ENCODE data around the gene TTC23.
A peak's percentile ranks its signal among the peaks of the same experiment; 100 is the strongest.
"Not testable (repeated sequence)": the region's sequence is repeated elsewhere in the genome, so short reads cannot be mapped to it uniquely, and the experiment has no call there.

Gene TTC23

GRCh38 chr15:99250001-99250400, 620 bp upstream of the TTC23 start:
- no peak for FAIRE-seq

DNA sequence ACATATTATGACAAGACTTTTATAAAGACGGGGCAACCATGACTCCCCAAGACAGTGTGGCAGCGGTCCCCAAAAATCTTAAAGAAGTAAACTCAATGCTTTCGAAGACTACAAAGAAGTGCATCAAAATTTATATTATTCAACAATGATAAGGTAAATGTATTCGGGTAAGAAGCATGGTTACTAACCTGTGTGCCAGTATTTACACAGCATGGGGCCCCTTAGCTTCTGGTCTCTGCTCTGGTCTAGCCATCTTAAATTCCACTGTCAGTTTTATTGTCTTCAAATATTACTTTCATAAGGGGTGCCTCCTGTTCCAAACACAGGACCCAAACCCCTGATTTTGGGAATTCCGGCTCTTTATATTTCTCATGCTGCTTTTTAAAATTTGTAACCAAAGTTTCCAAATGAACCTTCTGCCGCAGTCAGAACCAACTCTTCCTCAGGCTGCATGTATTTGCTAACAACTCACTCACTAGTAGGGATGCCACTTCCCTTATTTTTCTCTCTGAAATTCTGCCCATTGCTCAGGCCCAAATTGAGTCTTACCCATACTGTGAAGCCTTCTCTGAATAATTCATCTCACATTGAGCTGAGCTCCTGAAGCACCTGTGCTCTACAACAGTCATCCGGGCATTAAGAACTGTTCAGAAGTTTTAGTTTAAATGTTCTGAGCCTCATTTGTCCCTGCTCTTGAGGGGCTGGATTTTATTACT, 1.2 kb downstream of the TTC23 start:
- FAIRE-seq, result no peak

DNA sequence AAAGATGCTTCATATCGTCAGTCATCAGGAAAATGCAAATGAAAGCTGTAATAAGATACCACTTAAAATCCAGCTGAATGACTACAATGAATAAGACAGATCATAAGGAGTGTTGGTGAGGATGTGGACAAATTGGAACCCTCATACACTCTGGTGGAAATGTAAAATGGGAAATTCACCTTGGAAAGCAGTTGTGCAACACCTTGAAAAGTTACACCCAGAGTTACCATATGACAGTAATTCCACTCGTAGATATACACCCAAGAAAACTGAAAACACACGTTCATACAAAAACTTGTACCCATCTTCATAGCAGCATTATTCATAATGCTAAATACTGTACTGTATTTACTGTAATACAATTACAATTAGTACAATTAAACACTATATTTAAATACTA, 2.3 kb downstream of the TTC23 start:
- no peak for FAIRE-seq

- peak; percentile 77 for FAIRE-seq
Measured at GRCh38 chr15:99244306-99244705, 5.1 kb downstream of the TTC23 start.

GRCh38 chr15:99241752-99242151, 7.6 kb downstream of the TTC23 start:
- FAIRE-seq, result no peak

DNA sequence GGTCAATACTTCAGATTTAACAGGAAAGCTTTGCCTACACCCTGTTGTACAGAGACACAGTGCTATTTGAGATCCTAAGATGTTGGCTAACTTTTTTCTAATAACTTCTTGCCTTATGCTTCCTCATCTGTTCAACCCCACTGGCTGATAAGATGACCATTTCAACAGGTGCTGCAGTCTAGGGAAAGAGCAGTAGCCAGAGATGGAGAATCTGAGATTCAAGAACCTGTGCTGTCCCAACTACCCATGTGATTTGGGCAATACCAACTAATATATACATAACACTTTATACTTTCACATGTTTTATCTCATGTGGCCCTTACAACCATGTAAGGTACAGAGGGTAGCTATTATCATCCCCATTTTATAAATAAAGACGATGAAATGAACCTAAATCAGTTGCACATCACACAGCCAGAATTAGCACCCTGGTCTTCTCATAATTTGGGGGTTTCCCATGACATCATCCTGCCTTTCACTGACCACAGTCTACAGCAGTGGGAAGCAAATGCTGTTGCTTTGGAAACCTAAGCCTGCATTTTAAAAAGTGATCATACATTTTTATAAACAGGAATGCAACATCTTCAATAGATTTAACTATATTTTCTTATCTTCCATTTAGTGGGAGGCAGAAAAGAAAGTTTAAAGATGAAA, 9.7 kb downstream of the TTC23 start:
- no peak for FAIRE-seq

GRCh38 chr15:99238849-99239248, 10.5 kb downstream of the TTC23 start:
- no peak for FAIRE-seq

GRCh38 chr15:99234160-99234559, 15.2 kb downstream of the TTC23 start:
- FAIRE-seq, result not testable (repeated sequence)

- no peak for FAIRE-seq
Measured at GRCh38 chr15:99232740-99233139, 16.6 kb downstream of the TTC23 start.

GRCh38 chr15:99230867-99231266, 18.5 kb downstream of the TTC23 start:
- FAIRE-seq, result no peak

GRCh38 chr15:99228120-99228770, 21.1 kb downstream of the TTC23 start:
- FAIRE-seq, result no peak

DNA sequence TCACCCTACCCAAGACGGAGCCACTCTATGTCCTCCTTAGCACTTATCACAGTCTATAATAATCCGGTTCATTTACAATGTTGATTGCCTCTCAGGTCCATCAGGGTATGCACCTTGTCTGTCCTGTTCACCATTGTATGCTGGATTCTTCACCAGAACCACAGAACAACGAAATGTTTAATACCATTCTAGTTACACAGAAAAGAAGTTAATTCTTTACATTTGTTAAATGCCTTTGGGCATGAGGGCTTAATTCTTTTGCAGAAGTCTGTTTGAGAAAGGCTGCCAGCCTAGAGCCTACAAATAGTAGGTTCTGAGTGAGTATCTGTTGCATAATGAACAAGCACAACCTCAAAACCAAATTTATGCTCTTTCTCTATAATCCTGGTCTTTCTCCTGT, 22.6 kb downstream of the TTC23 start:
- no peak for FAIRE-seq

GRCh38 chr15:99224372-99225214, 24.8 kb downstream of the TTC23 start:
- no peak for FAIRE-seq

GRCh38 chr15:99213187-99213811, 36.1 kb downstream of the TTC23 start:
- FAIRE-seq, result peak; percentile 81

- FAIRE-seq, result no peak
Measured at GRCh38 chr15:99212406-99212805, 37.0 kb downstream of the TTC23 start.

GRCh38 chr15:99211926-99212325, 37.5 kb downstream of the TTC23 start:
- no peak for FAIRE-seq

GRCh38 chr15:99210334-99210733, 39.0 kb downstream of the TTC23 start:
- no peak for FAIRE-seq

GRCh38 chr15:99209326-99209725, 40.1 kb downstream of the TTC23 start:
- FAIRE-seq, result no peak

DNA sequence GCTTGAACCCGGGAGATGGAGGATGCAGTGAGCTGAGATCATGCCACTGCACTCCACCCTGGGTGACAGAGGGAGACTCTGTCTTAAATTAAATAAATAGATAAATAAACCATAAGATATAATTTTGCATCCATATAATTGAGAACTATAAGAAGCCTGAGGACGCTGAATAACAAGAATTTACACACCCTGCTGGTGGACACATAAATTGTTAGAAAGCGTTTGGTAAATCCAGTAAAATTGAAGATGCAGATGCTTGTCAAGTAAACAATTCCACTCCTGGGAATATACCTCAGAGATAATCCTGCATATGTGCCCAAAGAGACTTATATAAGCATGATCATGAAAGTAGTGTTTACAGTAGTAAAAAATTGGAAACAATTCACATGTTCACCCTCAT, 41.7 kb downstream of the TTC23 start:
- no peak for FAIRE-seq

- FAIRE-seq, result no peak
Measured at GRCh38 chr15:99202176-99202552, 47.2 kb downstream of the TTC23 start.

DNA sequence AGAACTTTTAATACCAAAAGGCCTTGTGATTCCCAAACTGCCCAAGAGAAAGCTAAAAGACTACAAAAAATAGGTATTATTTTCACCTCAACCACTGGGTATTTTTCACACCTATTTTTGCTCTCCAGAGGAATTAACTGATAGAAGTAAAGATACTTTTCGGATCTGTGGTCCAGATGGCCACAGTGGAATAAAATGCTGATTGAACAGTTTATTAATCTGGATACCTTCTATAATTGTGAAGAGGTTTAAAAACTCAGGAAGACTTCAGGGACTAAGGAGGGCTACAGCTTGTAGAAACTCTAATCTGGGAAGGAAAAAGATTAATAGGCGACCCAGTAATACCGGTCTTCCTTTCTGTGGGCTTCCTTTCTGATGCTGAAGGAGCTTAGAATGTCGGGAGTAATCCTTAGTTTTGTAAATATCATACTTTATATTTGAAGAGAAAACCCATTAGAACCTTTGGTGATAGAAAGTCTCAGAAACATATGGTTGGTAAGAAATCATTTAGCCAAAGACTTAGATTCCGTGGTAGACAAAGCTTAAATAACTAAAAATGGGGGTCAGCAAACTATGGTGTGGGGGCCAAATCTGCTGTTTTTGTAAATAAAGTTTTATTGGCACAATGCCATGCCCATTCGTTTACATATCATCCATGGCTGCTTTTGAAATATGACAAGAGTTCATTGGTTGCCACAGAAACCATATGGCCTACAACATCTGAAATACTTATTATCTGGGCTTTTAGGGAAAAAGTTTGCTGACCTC, 47.8 kb downstream of the TTC23 start:
- no peak for FAIRE-seq

- FAIRE-seq, result no peak
Measured at GRCh38 chr15:99197856-99198255, 51.5 kb downstream of the TTC23 start.

Data from endometrium (tissue), 2 donors.